GM12864 (cell line): Measurements from ENCODE around the gene TMPRSS4.

Experiments
- DNase-seq: peaks from one replicate; pipeline ENCODE4 v3.0.0-alpha.2; 2011; ENCODE audit warnings: low read depth
- H3K4me3 ChIP-seq: 2 replicates; pipeline ENCODE4 v1.5.1; 2011; ENCODE audit warnings: mild to moderate bottlenecking, low read depth, low read length, control low read depth
- CTCF ChIP-seq: IDR thresholded peaks from 2 replicates; pipeline ENCODE4 v1.5.1; 2011; ENCODE audit warnings: low read depth, mild to moderate bottlenecking, moderate library complexity, low read length, control low read depth, inconsistent platforms; ENCODE audit errors: missing control alignments

The TMPRSS4 gene

GRCh38 chr11:118099838-118100556, 23.1 kb downstream of the TMPRSS4 start:
- DNase-seq, result no peak
- no peak overlapping the region for H3K4me3 ChIP-seq
- TF ChIP-seq CTCF, result no peak

- no peak for DNase-seq
- H3K4me3 ChIP-seq, result no peak overlapping the region
- no peak for TF ChIP-seq CTCF
Measured at GRCh38 chr11:118100691-118101232, 23.9 kb downstream of the TMPRSS4 start.

GRCh38 chr11:118102721-118103261, 25.9 kb downstream of the TMPRSS4 start:
- no peak for TF ChIP-seq CTCF
- no peak overlapping the region for H3K4me3 ChIP-seq
- no peak for DNase-seq

GRCh38 chr11:118104491-118104890, 27.6 kb downstream of the TMPRSS4 start:
- TF ChIP-seq CTCF, result no peak
- no peak for DNase-seq
- no peak overlapping the region for H3K4me3 ChIP-seq

- TF ChIP-seq CTCF, result no peak
- no peak overlapping the region for H3K4me3 ChIP-seq
- DNase-seq, result no peak
Measured at GRCh38 chr11:118105657-118106305, 28.9 kb downstream of the TMPRSS4 start.

- TF ChIP-seq CTCF, result no peak
- no peak for DNase-seq
Measured at GRCh38 chr11:118106789-118107335, 30.0 kb downstream of the TMPRSS4 start.

More at GRCh38 chr11:118106789-118107335, 30.0 kb downstream of the TMPRSS4 start:
- H3K4me3 ChIP-seq, result no peak overlapping the region
